COR-L47 (cell line): Measurements from ENCODE around the gene SEC14L1.
A peak's percentile ranks its signal among the peaks of the same experiment; 100 is the strongest.

Source experiments
- DNase-seq: peaks from one replicate; lab custom pipeline; 2025; lab: John Stamatoyannopoulos, UW

Gene SEC14L1

GRCh38 chr17:77163001-77163400 is 22.2 kb downstream of the SEC14L1 start:
- no peak for DNase-seq

- DNase-seq, result no peak
These were observed 22.9 kb downstream of the SEC14L1 start for GRCh38 chr17:77163511-77164280.

GRCh38 chr17:77164483-77165091 is 23.8 kb downstream of the SEC14L1 start:
- DNase-seq, result peak; percentile 69

GRCh38 chr17:77165577-77165976 is 24.8 kb downstream of the SEC14L1 start:
- DNase-seq, result no peak

GRCh38 chr17:77167472-77168306 is 26.9 kb downstream of the SEC14L1 start:
- no peak for DNase-seq

GRCh38 chr17:77173104-77173503 is 32.3 kb downstream of the SEC14L1 start:
- DNase-seq, result no peak

- no peak for DNase-seq
These were observed 34.3 kb downstream of the SEC14L1 start for GRCh38 chr17:77174928-77175661.

- no peak for DNase-seq
These were observed 36.4 kb downstream of the SEC14L1 start for GRCh38 chr17:77177002-77177741.

GRCh38 chr17:77178050-77178449 is 37.3 kb downstream of the SEC14L1 start:
- no peak for DNase-seq

GRCh38 chr17:77178563-77178962 is 37.8 kb downstream of the SEC14L1 start:
- no peak for DNase-seq

GRCh38 chr17:77180503-77181357 is 40.0 kb downstream of the SEC14L1 start:
- DNase-seq, result no peak

GRCh38 chr17:77182205-77183172 is 41.7 kb downstream of the SEC14L1 start:
- no peak for DNase-seq

- no peak for DNase-seq
These were observed 43.7 kb downstream of the SEC14L1 start for GRCh38 chr17:77184474-77184873.

GRCh38 chr17:77185137-77185536 is 44.4 kb downstream of the SEC14L1 start:
- DNase-seq, result no peak

GRCh38 chr17:77186141-77186604 is 45.4 kb downstream of the SEC14L1 start:
- no peak for DNase-seq

- DNase-seq, result no peak
These were observed 47.6 kb downstream of the SEC14L1 start for GRCh38 chr17:77188084-77189066.

GRCh38 chr17:77189148-77189547 is 48.4 kb downstream of the SEC14L1 start:
- no peak for DNase-seq

GRCh38 chr17:77190576-77190975 is 49.8 kb downstream of the SEC14L1 start:
- no peak for DNase-seq
